HepG2 (cell line): ENCODE data around the gene CCDC85C. TPM values are rescaled to one million over a fixed set of nuclear protein-coding genes. Genes with fewer than 3 reads are reported as not detected.

Source experiments
- CC2D1A ChIP-seq: sonication (generic); formaldehyde crosslinking; IDR thresholded peaks from 2 replicates; pipeline ENCODE4 v1.8.1; 2023; ENCODE audit warnings: mild to moderate bottlenecking, missing genetic modification reagents
- KDM3A ChIP-seq: IDR thresholded peaks from 2 replicates; pipeline ENCODE4 v1.6.1; 2018; ENCODE audit warnings: low read depth, missing compliant biosample characterization
- KLF16 ChIP-seq, 2 experiments: sonication (generic) in 1 of 2; formaldehyde crosslinking in 1 of 2; IDR thresholded peaks; 2 replicates each; pipeline versions ENCODE4 v1.6.1 to v1.8.0; 2016 to 2023; ENCODE audit warnings: missing genetic modification reagents in 2 of 2, missing compliant biosample characterization in 1 of 2
- KMT2A ChIP-seq: sonication (generic); formaldehyde crosslinking; IDR thresholded peaks from 2 replicates; pipeline ENCODE4 v1.4.0; 2020; ENCODE audit warnings: missing genetic modification reagents
- MEF2D ChIP-seq: sonication (generic); formaldehyde crosslinking; IDR thresholded peaks from 2 replicates; pipeline ENCODE4 v1.5.1; 2020; ENCODE audit warnings: mild to moderate bottlenecking, missing genetic modification reagents
- MLLT10 ChIP-seq: sonication (generic); formaldehyde crosslinking; IDR thresholded peaks from 2 replicates; pipeline ENCODE4 v1.4.0; 2020; ENCODE audit warnings: missing genetic modification reagents
- SMARCC2 ChIP-seq: fragments of 450-650 bp; IDR thresholded peaks from 2 replicates; pipeline ENCODE4 v1.6.1; 2017; ENCODE audit warnings: antibody characterized with exemption, mild to moderate bottlenecking
- SMC3 ChIP-seq: IDR thresholded peaks from 2 replicates; pipeline ENCODE4 v1.6.1; 2011; ENCODE audit warnings: low read length, improper control_type of control experiment
- ZNF20 ChIP-seq: sonication (generic); formaldehyde crosslinking; IDR thresholded peaks from 2 replicates; pipeline ENCODE4 v1.4.0; 2020; ENCODE audit warnings: mild to moderate bottlenecking, moderate library complexity, missing genetic modification reagents
- ZNF275 ChIP-seq: sonication (generic); formaldehyde crosslinking; IDR thresholded peaks from 2 replicates; pipeline ENCODE4 v1.8.0; 2022; ENCODE audit warnings: missing genetic modification reagents, mild to moderate bottlenecking, inconsistent platforms, borderline replicate concordance
- ZNF280B ChIP-seq: sonication (generic); formaldehyde crosslinking; IDR thresholded peaks from 2 replicates; pipeline ENCODE4 v1.5.0; 2020; ENCODE audit warnings: missing genetic modification reagents, mild to moderate bottlenecking, borderline replicate concordance
- ZNF546 ChIP-seq: sonication (generic); formaldehyde crosslinking; conservative IDR thresholded peaks from 2 replicates; pipeline ENCODE4 v1.8.1; 2023; ENCODE audit warnings: mild to moderate bottlenecking, missing genetic modification reagents
- ZNF607 ChIP-seq: sonication (generic); formaldehyde crosslinking; IDR thresholded peaks from 2 replicates; pipeline ENCODE4 v1.5.1; 2020; ENCODE audit warnings: missing genetic modification reagents, mild to moderate bottlenecking, borderline replicate concordance
- ZNF772 ChIP-seq: sonication (generic); formaldehyde crosslinking; IDR thresholded peaks from 2 replicates; pipeline ENCODE4 v1.5.0; 2020; ENCODE audit warnings: mild to moderate bottlenecking, missing genetic modification reagents
- ZNF781 ChIP-seq: sonication (generic); formaldehyde crosslinking; IDR thresholded peaks from 2 replicates; pipeline ENCODE4 v1.5.1; 2020; ENCODE audit warnings: borderline replicate concordance, mild to moderate bottlenecking, missing genetic modification reagents; ENCODE audit errors: not compliant biosample characterization
- ZNF788 ChIP-seq: sonication (generic); formaldehyde crosslinking; IDR thresholded peaks from 2 replicates; pipeline ENCODE4 v1.5.0; 2020; ENCODE audit warnings: mild to moderate bottlenecking, missing genetic modification reagents, borderline replicate concordance
- polyA plus RNA-seq, 8 experiments: library from polyadenylated mRNA; depleted of rRNA in 3 of 8; stranded (reverse) in 7 of 8; unstranded in 1 of 8; fragments of >200 nt; fragmentation: Illumina TruSeq in 4 of 8; extraction: Trizol in 4 of 8; gene quantifications; 2 replicates each; pipeline versions ENCODE4 v1.2.1 to v1.2.3, GENCODE V29; 2011 to 2016; ENCODE audit warnings: low read depth in 4 of 8, missing spikeins in 1 of 8, mixed read lengths in 1 of 8; ENCODE audit not compliant: insufficient read depth in 1 of 8
- total RNA-seq, 5 experiments: library from RNA; depleted of rRNA; stranded (reverse); fragments of >200 nt; fragmentation: Illumina TruSeq; extraction: Trizol; gene quantifications; 2 replicates each; pipeline ENCODE4 v1.2.3, GENCODE V29; 2016; ENCODE audit warnings: low read depth in 1 of 5
- TF ChIP-seq, protein P1 (sequence below): sonication (generic); formaldehyde crosslinking; IDR thresholded peaks from 2 replicates; pipeline ENCODE4 v1.4.0; 2020; ENCODE audit warnings: missing genetic modification reagents
- TF ChIP-seq, protein P2 (sequence below): sonication (generic); formaldehyde crosslinking; IDR thresholded peaks from 2 replicates; pipeline ENCODE4 v1.8.0; 2022; ENCODE audit warnings: low read depth, missing genetic modification reagents
- TF ChIP-seq, protein P3 (sequence below): sonication (generic); formaldehyde crosslinking; IDR thresholded peaks from 2 replicates; pipeline ENCODE4 v1.4.0; 2020; ENCODE audit warnings: missing genetic modification reagents; ENCODE audit errors: not compliant biosample characterization

Gene CCDC85C
- total and polyA plus RNA-seq, 2 of the 13 experiments (the other 11 are each of a cell fraction or from before 2014, with no cell fraction given) = 18.8 to 43.8 TPM

DNA sequence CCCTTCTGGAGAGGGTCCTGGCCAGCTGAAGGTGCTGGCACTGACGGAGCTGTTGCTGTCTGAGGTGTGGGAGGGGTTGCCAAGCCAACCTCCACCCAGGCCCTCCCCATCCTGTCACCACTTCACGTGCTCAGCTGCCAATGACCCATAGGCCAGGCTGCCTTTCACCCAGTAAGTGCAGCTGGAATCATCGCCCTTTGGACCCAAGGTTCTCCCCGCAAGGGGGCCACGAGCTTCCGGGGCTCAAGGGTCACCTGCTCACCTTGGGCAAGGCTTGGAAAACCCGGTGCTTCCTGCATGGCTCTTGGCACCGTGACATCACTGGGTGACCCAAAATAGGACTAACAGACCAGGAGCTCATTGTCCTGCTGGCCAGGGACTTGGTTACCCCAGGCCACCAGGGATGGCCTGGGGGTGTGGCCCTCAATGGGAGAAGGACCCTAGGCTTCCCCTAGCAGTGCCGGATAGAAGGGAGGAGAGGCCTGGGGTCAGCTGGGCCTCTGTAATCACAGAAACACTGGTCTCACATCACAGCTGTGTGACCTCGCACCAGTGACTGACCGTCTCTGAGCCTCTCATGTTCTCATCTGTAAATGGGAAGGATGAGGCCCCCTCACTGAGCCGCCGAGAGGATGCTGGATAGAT is 51.3 kb downstream of the CCDC85C start (continued):
- TF ChIP-seq, protein P1, sequence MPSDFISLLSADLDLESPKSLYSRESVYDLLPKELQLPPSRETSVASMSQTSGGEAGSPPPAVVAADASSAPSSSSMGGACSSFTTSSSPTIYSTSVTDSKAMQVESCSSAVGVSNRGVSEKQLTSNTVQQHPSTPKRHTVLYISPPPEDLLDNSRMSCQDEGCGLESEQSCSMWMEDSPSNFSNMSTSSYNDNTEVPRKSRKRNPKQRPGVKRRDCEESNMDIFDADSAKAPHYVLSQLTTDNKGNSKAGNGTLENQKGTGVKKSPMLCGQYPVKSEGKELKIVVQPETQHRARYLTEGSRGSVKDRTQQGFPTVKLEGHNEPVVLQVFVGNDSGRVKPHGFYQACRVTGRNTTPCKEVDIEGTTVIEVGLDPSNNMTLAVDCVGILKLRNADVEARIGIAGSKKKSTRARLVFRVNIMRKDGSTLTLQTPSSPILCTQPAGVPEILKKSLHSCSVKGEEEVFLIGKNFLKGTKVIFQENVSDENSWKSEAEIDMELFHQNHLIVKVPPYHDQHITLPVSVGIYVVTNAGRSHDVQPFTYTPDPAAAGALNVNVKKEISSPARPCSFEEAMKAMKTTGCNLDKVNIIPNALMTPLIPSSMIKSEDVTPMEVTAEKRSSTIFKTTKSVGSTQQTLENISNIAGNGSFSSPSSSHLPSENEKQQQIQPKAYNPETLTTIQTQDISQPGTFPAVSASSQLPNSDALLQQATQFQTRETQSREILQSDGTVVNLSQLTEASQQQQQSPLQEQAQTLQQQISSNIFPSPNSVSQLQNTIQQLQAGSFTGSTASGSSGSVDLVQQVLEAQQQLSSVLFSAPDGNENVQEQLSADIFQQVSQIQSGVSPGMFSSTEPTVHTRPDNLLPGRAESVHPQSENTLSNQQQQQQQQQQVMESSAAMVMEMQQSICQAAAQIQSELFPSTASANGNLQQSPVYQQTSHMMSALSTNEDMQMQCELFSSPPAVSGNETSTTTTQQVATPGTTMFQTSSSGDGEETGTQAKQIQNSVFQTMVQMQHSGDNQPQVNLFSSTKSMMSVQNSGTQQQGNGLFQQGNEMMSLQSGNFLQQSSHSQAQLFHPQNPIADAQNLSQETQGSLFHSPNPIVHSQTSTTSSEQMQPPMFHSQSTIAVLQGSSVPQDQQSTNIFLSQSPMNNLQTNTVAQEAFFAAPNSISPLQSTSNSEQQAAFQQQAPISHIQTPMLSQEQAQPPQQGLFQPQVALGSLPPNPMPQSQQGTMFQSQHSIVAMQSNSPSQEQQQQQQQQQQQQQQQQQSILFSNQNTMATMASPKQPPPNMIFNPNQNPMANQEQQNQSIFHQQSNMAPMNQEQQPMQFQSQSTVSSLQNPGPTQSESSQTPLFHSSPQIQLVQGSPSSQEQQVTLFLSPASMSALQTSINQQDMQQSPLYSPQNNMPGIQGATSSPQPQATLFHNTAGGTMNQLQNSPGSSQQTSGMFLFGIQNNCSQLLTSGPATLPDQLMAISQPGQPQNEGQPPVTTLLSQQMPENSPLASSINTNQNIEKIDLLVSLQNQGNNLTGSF (CRISPR knock-in tag) = no peak; the same call in 1 of the 2 replicates
- TF ChIP-seq ZNF788 (CRISPR knock-in tag) (peak; percentile 94; the same call in 1 of the 2 replicates), KLF16 (CRISPR knock-in tag; IDR thresholded peaks at IDR 0.05) (peak in 1 of 2 experiments; percentile 90; a peak in 2 of 4 replicates), ZNF20 (CRISPR knock-in tag) (no peak), ZNF607 (peak; percentile 92; the same call in 1 of the 2 replicates), ZNF275 (peak; percentile 42; the same call in 1 of the 2 replicates), SMARCC2 (no peak), SMC3 (no peak; the same call in 1 of the 2 replicates), ZNF280B (peak; percentile 84; the same call in 1 of the 2 replicates), ZNF546 (CRISPR knock-in tag) (peak; percentile 50), KMT2A (CRISPR knock-in tag) (no peak; the same call in 1 of the 2 replicates), ZNF772 (CRISPR knock-in tag) (peak; percentile 69; the same call in 1 of the 2 replicates), MLLT10 (CRISPR knock-in tag) (no peak), MEF2D (peak; percentile 97), KDM3A (peak; percentile 96; the same call in 1 of the 2 replicates), ZNF781 (peak; percentile 85), CC2D1A (CRISPR knock-in tag) (no peak)
- TF ChIP-seq, protein P2, sequence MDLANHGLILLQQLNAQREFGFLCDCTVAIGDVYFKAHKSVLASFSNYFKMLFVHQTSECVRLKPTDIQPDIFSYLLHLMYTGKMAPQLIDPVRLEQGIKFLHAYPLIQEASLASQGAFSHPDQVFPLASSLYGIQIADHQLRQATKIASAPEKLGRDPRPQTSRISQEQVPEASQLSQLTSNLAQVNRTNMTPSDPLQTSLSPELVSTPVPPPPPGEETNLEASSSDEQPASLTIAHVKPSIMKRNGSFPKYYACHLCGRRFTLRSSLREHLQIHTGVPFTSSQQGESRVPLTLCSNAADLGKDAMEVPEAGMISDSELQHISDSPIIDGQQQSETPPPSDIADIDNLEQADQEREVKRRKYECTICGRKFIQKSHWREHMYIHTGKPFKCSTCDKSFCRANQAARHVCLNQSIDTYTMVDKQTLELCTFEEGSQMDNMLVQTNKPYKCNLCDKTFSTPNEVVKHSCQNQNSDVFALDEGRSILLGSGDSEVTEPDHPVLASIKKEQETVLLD (CRISPR knock-in tag) = no peak
- TF ChIP-seq, protein P3, sequence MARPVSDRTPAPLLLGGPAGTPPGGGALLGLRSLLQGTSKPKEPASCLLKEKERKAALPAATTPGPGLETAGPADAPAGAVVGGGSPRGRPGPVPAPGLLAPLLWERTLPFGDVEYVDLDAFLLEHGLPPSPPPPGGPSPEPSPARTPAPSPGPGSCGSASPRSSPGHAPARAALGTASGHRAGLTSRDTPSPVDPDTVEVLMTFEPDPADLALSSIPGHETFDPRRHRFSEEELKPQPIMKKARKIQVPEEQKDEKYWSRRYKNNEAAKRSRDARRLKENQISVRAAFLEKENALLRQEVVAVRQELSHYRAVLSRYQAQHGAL (CRISPR knock-in tag) = no peak
